ENCODE results near the gene ACOT8. TPM values are rescaled to one million over a fixed set of nuclear protein-coding genes. Genes with fewer than 3 reads are reported as not detected.

Gene ACOT8
- total and polyA plus RNA-seq, 7 donors: 20.2 to 32.9 (median 29.3) TPM

GRCh38 chr20:45792317-45793118 lies 64.7 kb downstream of the ACOT8 start:
- no peak for DNase-seq
- WGBS, 3 donors: 16 to 19% (median 16%) methylated on average over 19 of the region's 19 CpGs
- no peak for TF ChIP-seq CTCF (IDR thresholded peaks at IDR 0.05)
- H3K27ac ChIP-seq: peak overlapping the region; percentile 94
- ATAC-seq: peak in 2 of 4 donors; percentile 0 to 2
- no peaks in the 10 kb centered on the region for H3K27me3 ChIP-seq (ENCODE audit: insufficient read depth in 3 of 3, low read length in 2 of 3)
- H3K4me1 ChIP-seq: peaks cover 27% of the 10 kb centered on the region
- peak overlapping the region; percentile 85 for H3K4me3 ChIP-seq
- no peaks in the 10 kb centered on the region for H3K9me3 ChIP-seq
- intact Hi-C loops (cut with DNase I): loop anchor here (10.0 kb wide), 2 partner anchors 292 to 438 kb away; partner anchors contain the start of gene NCOA5 (in 1 of the 2)
- H3K36me3 ChIP-seq (ENCODE audit: insufficient read depth in 1 of 2, low read depth in 1 of 2): peaks cover 0 to 38% of the 10 kb centered on the region in 2 donors

Other genes with a start within 250 kb of the ACOT8 start
- not detected for gene WFDC10A, start 227.7 kb downstream of the ACOT8 start, total RNA-seq
- gene WFDC10A, start 227.7 kb downstream of the ACOT8 start, polyA plus RNA-seq: not detected
- not detected for gene WFDC9, start 226.1 kb downstream of the ACOT8 start, total RNA-seq
- gene WFDC9, start 226.1 kb downstream of the ACOT8 start, polyA plus RNA-seq: not detected
- not detected for gene WFDC11, start 187.2 kb downstream of the ACOT8 start, total RNA-seq
- not detected for gene WFDC11, start 187.2 kb downstream of the ACOT8 start, polyA plus RNA-seq
- not detected for gene WFDC13, start 155.4 kb downstream of the ACOT8 start, total RNA-seq
- gene WFDC13, start 155.4 kb downstream of the ACOT8 start, polyA plus RNA-seq: not detected
- not detected for gene WFDC10B, start 152.4 kb downstream of the ACOT8 start, total RNA-seq
- not detected for gene WFDC10B, start 152.4 kb downstream of the ACOT8 start, polyA plus RNA-seq
- not detected for gene SPINT4, start 135.0 kb downstream of the ACOT8 start, total RNA-seq
- gene SPINT4, start 135.0 kb downstream of the ACOT8 start, polyA plus RNA-seq: not detected
- gene WFDC3, start 65.5 kb downstream of the ACOT8 start, total RNA-seq: 1 to 10 TPM in 1 of 4 donors, under 1 TPM in 2, not detected in 1; 0.64 to 1.2 (median 0.73) TPM
- under 1 TPM; 0.51 to 0.79 (median 0.61) TPM for gene WFDC3, start 65.5 kb downstream of the ACOT8 start, polyA plus RNA-seq
- gene DNTTIP1, start 65.4 kb downstream of the ACOT8 start, total RNA-seq: 10 to 100 TPM; 40.6 to 56.7 (median 44.9) TPM
- 10 to 100 TPM; 28.3 to 56.8 (median 53.9) TPM for gene DNTTIP1, start 65.4 kb downstream of the ACOT8 start, polyA plus RNA-seq
- under 1 TPM; 0.32 to 0.42 (median 0.38) TPM for gene UBE2C, start 44.7 kb downstream of the ACOT8 start, total RNA-seq
- gene UBE2C, start 44.7 kb downstream of the ACOT8 start, polyA plus RNA-seq: under 1 TPM in 2 of 3 donors, not detected in 1; 0.35 to 0.40 TPM
- 1,000 to 10,000 TPM; 1,390 to 3,666 (median 2,654) TPM for gene TNNC2, start 30.1 kb downstream of the ACOT8 start, total RNA-seq
- gene TNNC2, start 30.1 kb downstream of the ACOT8 start, polyA plus RNA-seq: over 10,000 TPM in 1 of 3 donors, 1,000 to 10,000 TPM in 2; 2,508 to 10,677 (median 9,192) TPM
- 10 to 100 TPM; 22.3 to 44.9 (median 31.6) TPM for gene SNX21, start 23.6 kb downstream of the ACOT8 start, total RNA-seq
- gene SNX21, start 23.6 kb downstream of the ACOT8 start, polyA plus RNA-seq: 10 to 100 TPM in 2 of 3 donors, 1 to 10 TPM in 1; 8.7 to 63.9 (median 21.2) TPM
- 1 to 10 TPM; 1.4 to 2.7 (median 1.5) TPM for gene ZSWIM3, start 222 bp upstream of the ACOT8 start, total RNA-seq
- 1 to 10 TPM; 1.1 to 2.0 (median 1.5) TPM for gene ZSWIM3, start 222 bp upstream of the ACOT8 start, polyA plus RNA-seq
- gene ZSWIM1, start 23.8 kb upstream of the ACOT8 start, total RNA-seq: 1 to 10 TPM; 6.1 to 10.0 (median 7.7) TPM
- 1 to 10 TPM; 3.5 to 5.3 (median 4.9) TPM for gene ZSWIM1, start 23.8 kb upstream of the ACOT8 start, polyA plus RNA-seq
- gene SPATA25, start 30.2 kb upstream of the ACOT8 start, total RNA-seq: 1 to 10 TPM; 1.3 to 2.7 (median 1.9) TPM
- gene SPATA25, start 30.2 kb upstream of the ACOT8 start, polyA plus RNA-seq: 1 to 10 TPM; 1.0 to 2.7 (median 1.6) TPM
- gene NEURL2, start 33.8 kb upstream of the ACOT8 start, total RNA-seq: 10 to 100 TPM in 1 of 4 donors, 1 to 10 TPM in 3; 5.3 to 11.8 (median 8.2) TPM
- 1 to 10 TPM; 4.3 to 8.0 (median 7.2) TPM for gene NEURL2, start 33.8 kb upstream of the ACOT8 start, polyA plus RNA-seq
- gene CTSA, start 33.9 kb upstream of the ACOT8 start, total RNA-seq: 10 to 100 TPM; 43.0 to 55.4 (median 47.3) TPM
- 10 to 100 TPM; 41.3 to 59.8 (median 51.8) TPM for gene CTSA, start 33.9 kb upstream of the ACOT8 start, polyA plus RNA-seq
- gene PLTP, start 54.8 kb upstream of the ACOT8 start, total RNA-seq: 10 to 100 TPM; 19.0 to 38.0 (median 33.9) TPM
- gene PLTP, start 54.8 kb upstream of the ACOT8 start, polyA plus RNA-seq: 10 to 100 TPM in 2 of 3 donors, 1 to 10 TPM in 1; 7.9 to 14.4 (median 13.1) TPM
- gene PCIF1, start 77.3 kb upstream of the ACOT8 start, total RNA-seq: 10 to 100 TPM; 24.7 to 46.7 (median 32.0) TPM
- 10 to 100 TPM; 26.0 to 41.3 (median 29.7) TPM for gene PCIF1, start 77.3 kb upstream of the ACOT8 start, polyA plus RNA-seq
- 10 to 100 TPM; 10.2 to 11.5 (median 10.9) TPM for gene ZNF335, start 114.8 kb upstream of the ACOT8 start, total RNA-seq
- 1 to 10 TPM; 6.9 to 9.0 (median 7.2) TPM for gene ZNF335, start 114.8 kb upstream of the ACOT8 start, polyA plus RNA-seq
- gene MMP9, start 151.5 kb upstream of the ACOT8 start, total RNA-seq: 1 to 10 TPM in 1 of 4 donors, under 1 TPM in 3; 0.30 to 1.2 (median 0.53) TPM
- under 1 TPM; 0.07 to 0.20 (median 0.19) TPM for gene MMP9, start 151.5 kb upstream of the ACOT8 start, polyA plus RNA-seq
- gene SLC12A5, start 171.8 kb upstream of the ACOT8 start, total RNA-seq: not detected
- under 1 TPM in 1 of 3 donors, not detected in 2; 0.29 TPM for gene SLC12A5, start 171.8 kb upstream of the ACOT8 start, polyA plus RNA-seq
- gene NCOA5, start 232.6 kb upstream of the ACOT8 start, total RNA-seq: 10 to 100 TPM; 11.2 to 17.3 (median 12.4) TPM
- gene NCOA5, start 232.6 kb upstream of the ACOT8 start, polyA plus RNA-seq: 10 to 100 TPM in 1 of 3 donors, 1 to 10 TPM in 2; 8.8 to 17.2 (median 9.6) TPM